Measurements from ENCODE around the gene TBC1D22A.

Gene TBC1D22A

DNA sequence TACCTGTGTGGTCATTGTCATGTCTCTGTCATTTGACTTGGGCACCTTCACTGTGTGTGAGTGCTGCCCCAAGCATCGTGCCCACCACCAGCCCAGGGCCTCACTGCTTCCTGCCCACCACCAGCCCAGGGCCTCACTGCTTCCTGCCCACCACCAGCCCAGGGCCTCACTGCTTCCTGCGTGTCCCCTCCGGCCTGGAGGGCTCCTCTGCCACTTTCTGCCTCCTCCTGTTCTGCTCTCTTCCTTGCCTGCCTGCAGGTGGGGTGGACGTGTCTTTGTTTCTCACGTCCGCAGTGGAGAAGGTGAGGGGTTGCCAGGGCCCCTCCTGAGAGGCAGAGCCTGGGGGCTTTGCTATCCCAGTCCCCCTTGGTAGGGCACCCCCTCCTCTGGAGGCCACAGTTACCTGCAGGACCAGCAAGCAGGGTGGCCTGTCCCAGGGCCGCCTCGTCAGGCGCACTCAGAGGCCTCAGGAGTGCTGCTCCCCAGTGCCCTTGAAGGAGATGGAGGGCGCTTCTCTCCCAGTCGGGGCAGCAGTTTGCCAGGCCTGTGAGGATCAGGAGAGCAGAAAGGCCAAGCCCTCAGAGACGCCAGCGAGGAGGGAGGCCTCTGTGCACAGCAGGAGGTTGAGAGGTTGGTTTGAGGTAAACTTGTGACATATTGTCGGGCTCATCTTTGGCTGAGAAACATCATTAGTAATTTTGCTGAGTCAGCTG lies 290.7 kb downstream of the TBC1D22A start:
- TF ChIP-seq, protein P1, sequence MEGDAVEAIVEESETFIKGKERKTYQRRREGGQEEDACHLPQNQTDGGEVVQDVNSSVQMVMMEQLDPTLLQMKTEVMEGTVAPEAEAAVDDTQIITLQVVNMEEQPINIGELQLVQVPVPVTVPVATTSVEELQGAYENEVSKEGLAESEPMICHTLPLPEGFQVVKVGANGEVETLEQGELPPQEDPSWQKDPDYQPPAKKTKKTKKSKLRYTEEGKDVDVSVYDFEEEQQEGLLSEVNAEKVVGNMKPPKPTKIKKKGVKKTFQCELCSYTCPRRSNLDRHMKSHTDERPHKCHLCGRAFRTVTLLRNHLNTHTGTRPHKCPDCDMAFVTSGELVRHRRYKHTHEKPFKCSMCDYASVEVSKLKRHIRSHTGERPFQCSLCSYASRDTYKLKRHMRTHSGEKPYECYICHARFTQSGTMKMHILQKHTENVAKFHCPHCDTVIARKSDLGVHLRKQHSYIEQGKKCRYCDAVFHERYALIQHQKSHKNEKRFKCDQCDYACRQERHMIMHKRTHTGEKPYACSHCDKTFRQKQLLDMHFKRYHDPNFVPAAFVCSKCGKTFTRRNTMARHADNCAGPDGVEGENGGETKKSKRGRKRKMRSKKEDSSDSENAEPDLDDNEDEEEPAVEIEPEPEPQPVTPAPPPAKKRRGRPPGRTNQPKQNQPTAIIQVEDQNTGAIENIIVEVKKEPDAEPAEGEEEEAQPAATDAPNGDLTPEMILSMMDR (IDR thresholded peaks at IDR 0.05; ENCODE audit: control insufficient read depth, extremely low read depth, insufficient read depth) = no peak
- no peak overlapping the region for H3K4me3 ChIP-seq (ENCODE audit: low read depth, low read length)
- no peak for DNase-seq (ENCODE audit: low read depth)

DNA sequence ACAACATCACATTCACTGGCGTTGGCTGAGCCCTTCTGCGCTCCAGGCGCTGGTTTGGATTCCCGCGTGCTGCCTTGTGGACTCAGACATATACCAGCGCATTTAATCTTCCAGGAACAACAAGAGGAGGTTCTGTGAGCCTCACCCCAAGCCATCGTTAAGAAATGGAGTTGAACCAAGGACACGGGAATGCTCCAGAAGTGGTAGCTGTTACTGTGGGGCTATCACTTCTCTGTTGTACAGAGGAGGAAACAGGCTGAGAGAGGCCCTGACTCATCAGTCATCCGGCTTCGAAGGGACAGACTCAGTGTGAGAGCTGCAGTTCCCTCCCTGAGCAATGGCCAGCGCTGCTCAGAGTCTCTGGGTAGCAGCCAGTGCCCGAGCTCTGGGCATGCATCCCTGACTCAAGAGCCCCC lies 291.3 kb downstream of the TBC1D22A start:
- TF ChIP-seq, protein P1 (IDR thresholded peaks at IDR 0.05; ENCODE audit: control insufficient read depth, extremely low read depth, insufficient read depth) = no peak
- H3K4me3 ChIP-seq (ENCODE audit: low read depth, low read length) = no peak overlapping the region
- no peak for DNase-seq (ENCODE audit: low read depth)

DNA sequence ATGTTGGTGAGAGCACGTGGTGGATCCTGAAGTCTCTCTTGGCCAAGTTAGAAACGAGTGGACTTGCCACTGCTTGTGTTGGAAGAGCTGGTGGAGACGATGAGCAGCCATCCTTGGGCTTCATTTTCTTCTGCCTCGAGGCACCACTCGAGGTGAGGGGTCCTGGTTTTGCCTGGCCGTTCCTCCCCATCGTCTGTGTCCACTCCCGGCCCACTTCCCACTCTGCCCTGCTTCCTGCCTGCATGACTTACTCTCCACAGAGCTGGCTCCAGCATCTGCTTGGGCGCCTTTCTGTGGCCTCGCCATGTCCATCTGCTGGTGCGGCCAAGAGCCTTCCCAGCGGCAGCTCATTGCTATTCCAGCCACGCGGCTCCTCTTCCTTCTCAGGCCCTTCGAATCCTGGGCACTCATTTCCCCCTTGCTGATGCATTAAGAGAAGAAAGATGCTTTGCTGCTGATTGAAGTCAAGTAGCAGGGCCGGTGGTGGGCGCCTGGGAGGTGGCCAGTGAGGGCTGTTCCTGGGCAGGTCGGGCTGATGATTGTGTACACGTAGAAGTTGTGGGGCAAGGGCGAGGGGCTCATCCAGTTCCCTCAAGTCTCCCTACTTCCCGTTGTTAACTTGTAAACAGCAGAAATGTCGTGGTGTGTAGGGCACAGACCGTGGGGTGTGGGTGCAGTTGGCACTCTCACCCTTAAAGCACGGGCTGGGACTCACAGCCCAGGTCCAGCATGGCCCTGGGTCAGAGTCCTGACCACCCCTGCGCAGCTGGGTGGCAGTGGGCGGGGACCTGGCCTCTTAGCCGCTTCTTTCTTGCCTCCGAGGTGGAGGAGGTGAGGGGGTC lies 292.0 kb downstream of the TBC1D22A start:
- TF ChIP-seq, protein P1 (IDR thresholded peaks at IDR 0.05; ENCODE audit: control insufficient read depth, extremely low read depth, insufficient read depth) = no peak
- DNase-seq (ENCODE audit: low read depth) = no peak
- no peak overlapping the region for H3K4me3 ChIP-seq (ENCODE audit: low read depth, low read length)

DNA sequence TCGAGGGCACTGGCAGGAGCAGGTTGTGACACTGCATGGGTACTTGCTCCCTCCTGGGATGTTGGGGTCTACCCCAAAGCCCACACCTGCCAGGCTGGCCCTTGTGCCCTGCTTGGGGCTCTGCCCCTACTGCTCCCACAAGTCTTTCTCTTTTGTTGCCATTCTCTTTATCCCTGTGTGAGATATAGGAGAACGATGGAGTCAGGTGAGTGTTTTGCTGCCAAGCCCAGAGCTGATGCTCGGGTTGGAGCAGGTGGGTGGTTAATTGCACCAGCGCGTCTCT lies 292.6 kb downstream of the TBC1D22A start:
- no peak for DNase-seq (ENCODE audit: low read depth)
- H3K4me3 ChIP-seq (ENCODE audit: low read depth, low read length) = no peak overlapping the region
- TF ChIP-seq, protein P1 (IDR thresholded peaks at IDR 0.05; ENCODE audit: control insufficient read depth, extremely low read depth, insufficient read depth) = no peak

DNA sequence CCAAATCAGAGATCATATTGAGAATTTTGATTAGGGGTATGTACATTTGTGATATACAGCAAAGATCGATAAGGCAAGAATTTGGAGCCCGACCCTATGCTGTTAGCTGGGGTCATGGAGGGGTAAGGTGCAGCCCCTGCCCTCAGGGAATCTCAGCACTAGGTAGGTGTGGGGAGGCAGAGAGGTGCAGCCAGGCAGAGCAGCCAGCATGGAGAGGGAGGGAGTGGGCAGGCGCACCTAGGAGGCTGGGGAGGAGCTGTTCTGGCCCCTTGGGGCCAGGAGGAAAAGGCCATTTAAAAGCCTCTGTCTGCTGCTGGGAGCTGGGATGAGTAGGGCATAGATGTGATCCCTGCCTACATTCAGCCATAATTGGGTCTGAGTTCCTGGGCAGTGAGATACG lies 293.0 kb downstream of the TBC1D22A start:
- TF ChIP-seq, protein P1 (IDR thresholded peaks at IDR 0.05; ENCODE audit: control insufficient read depth, extremely low read depth, insufficient read depth) = no peak
- no peak for DNase-seq (ENCODE audit: low read depth)
- no peak overlapping the region for H3K4me3 ChIP-seq (ENCODE audit: low read depth, low read length)

DNA sequence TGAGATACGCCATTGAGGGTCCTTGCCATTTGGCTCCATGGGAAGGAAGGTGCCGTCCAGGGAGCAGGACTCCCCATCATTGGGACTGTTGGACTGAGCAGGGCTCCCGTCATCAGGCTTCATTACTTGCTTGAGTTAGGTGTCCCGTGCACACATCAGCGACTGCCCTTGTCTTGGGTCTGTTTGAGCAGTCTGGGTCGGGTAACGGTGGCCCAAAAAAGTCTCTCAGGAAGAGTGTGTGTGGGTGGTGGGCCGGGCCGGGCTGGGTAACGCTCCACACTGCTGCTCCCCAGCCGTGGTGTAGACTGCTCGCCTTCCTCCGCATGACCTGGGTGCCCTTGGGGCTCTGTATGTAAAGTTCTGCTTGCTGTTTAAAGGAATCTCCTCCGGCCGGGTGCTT lies 293.5 kb downstream of the TBC1D22A start:
- no peak for DNase-seq (ENCODE audit: low read depth)
- no peak overlapping the region for H3K4me3 ChIP-seq (ENCODE audit: low read depth, low read length)
- TF ChIP-seq, protein P1 (IDR thresholded peaks at IDR 0.05; ENCODE audit: control insufficient read depth, extremely low read depth, insufficient read depth) = no peak
